HepG2 (cell line): ENCODE data around the gene HSF4. TPM values are rescaled to one million over a fixed set of nuclear protein-coding genes. Genes with fewer than 3 reads are reported as not detected.

ENCODE experiments used
- EEA1 ChIP-seq: sonication (generic); formaldehyde crosslinking; IDR thresholded peaks from 2 replicates; pipeline ENCODE4 v1.5.1; 2020; ENCODE audit warnings: mild to moderate bottlenecking, missing genetic modification reagents, borderline replicate concordance
- NONO ChIP-seq, 2 experiments: fragments of 450-650 bp in 1 of 2; sonication (generic) in 1 of 2; formaldehyde crosslinking in 1 of 2; IDR thresholded peaks in 1 of 2; conservative IDR thresholded peaks in 1 of 2; 2 replicates each; pipeline versions ENCODE4 v1.6.1 to v1.8.0; 2017 to 2022; ENCODE audit warnings: mild to moderate bottlenecking in 1 of 2, missing genetic modification reagents in 1 of 2, moderate library complexity in 1 of 2
- PHB2 ChIP-seq: fragments of 450-650 bp; IDR thresholded peaks from 2 replicates; pipeline ENCODE4 v1.6.1; 2018; ENCODE audit not compliant: partially characterized antibody
- TFE3 ChIP-seq: IDR thresholded peaks from 2 replicates; pipeline ENCODE4 v1.6.1; 2016
- U2AF1 ChIP-seq: fragments of 200-400 bp; formaldehyde crosslinking; optimal IDR thresholded peaks from 2 replicates; pipeline ENCODE3; 2017; ENCODE audit warnings: mild to moderate bottlenecking, low read depth, low read length
- ZBTB49 ChIP-seq: sonication (generic); formaldehyde crosslinking; IDR thresholded peaks from 2 replicates; pipeline ENCODE4 v1.4.0; 2020; ENCODE audit warnings: missing genetic modification reagents, borderline replicate concordance
- ZNF24 ChIP-seq: fragments of 450-650 bp; IDR thresholded peaks from 2 replicates; pipeline ENCODE4 v1.6.1; 2017; ENCODE audit warnings: antibody characterized with exemption, mild to moderate bottlenecking
- ZNF33B ChIP-seq: sonication (generic); formaldehyde crosslinking; IDR thresholded peaks from 2 replicates; pipeline ENCODE4 v1.5.1; 2020; ENCODE audit warnings: mild to moderate bottlenecking, missing genetic modification reagents
- ZNF556 ChIP-seq: sonication (generic); formaldehyde crosslinking; IDR thresholded peaks from 2 replicates; pipeline ENCODE4 v1.4.0; 2020; ENCODE audit warnings: mild to moderate bottlenecking, missing genetic modification reagents, borderline replicate concordance
- ZNF609 ChIP-seq: sonication (generic); formaldehyde crosslinking; IDR thresholded peaks from 2 replicates; pipeline ENCODE4 v1.4.0; 2020; ENCODE audit warnings: mild to moderate bottlenecking, missing genetic modification reagents, borderline replicate concordance
- ZNF619 ChIP-seq: sonication (generic); formaldehyde crosslinking; IDR thresholded peaks from 2 replicates; pipeline ENCODE4 v1.4.0; 2020; ENCODE audit warnings: mild to moderate bottlenecking, missing genetic modification reagents
- ZNF629 ChIP-seq: sonication (generic); formaldehyde crosslinking; conservative IDR thresholded peaks from 2 replicates; pipeline ENCODE4 v1.5.0; 2020; ENCODE audit warnings: missing genetic modification reagents
- ZSCAN29 ChIP-seq: sonication (generic); formaldehyde crosslinking; conservative IDR thresholded peaks from 2 replicates; pipeline ENCODE4 v1.4.0; 2020; ENCODE audit warnings: mild to moderate bottlenecking, missing genetic modification reagents
- polyA plus RNA-seq, 8 experiments: library from polyadenylated mRNA; depleted of rRNA in 3 of 8; stranded (reverse) in 7 of 8; unstranded in 1 of 8; fragments of >200 nt; fragmentation: Illumina TruSeq in 4 of 8; extraction: Trizol in 4 of 8; gene quantifications; 2 replicates each; pipeline versions ENCODE4 v1.2.1 to v1.2.3, GENCODE V29; 2011 to 2016; ENCODE audit warnings: low read depth in 4 of 8, missing spikeins in 1 of 8, mixed read lengths in 1 of 8; ENCODE audit not compliant: insufficient read depth in 1 of 8
- total RNA-seq, 5 experiments: library from RNA; depleted of rRNA; stranded (reverse); fragments of >200 nt; fragmentation: Illumina TruSeq; extraction: Trizol; gene quantifications; 2 replicates each; pipeline ENCODE4 v1.2.3, GENCODE V29; 2016; ENCODE audit warnings: low read depth in 1 of 5
- TF ChIP-seq, protein P1 (sequence below): fragments of 450-650 bp; IDR thresholded peaks from 2 replicates; pipeline ENCODE4 v1.6.1; 2017; ENCODE audit warnings: mild to moderate bottlenecking

Gene HSF4
- total and polyA plus RNA-seq, 2 of the 13 experiments (the other 11 are each of a cell fraction or from before 2014, with no cell fraction given), result 3.5 to 16.9 TPM

DNA sequence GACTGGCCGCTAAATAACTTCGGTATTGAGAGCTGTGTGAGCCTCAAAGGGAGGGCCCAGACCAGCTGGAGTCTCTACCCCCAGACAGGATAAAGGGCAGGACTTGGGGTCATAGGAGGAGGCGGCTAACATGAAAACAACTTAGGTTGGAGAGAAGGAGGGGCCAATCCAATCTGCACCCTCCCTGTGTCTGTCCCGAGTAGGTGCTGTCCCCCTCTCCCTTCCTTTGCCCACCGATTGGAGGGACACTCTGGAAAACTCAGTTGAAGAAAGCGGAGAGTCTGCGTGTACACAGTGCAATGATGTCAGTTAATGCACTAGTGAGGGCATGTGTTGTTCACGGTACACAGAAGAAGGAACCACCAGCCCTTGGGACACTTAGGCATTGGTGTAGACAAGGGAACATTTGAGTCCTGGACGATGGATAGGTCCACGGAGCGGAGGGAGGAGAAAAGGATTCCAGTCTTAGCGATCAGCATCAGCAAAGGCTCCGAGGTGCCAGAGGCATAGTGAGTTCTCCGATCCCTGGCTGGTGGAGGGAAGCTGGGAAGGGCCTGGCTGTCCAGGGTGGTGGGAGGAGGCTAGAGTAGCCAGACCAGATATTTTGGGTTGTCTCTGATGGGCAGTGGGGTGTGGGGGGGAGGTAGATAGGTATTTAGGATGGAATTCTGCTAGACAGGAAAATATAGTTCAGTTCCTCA, 6.6 kb downstream of the HSF4 start (continued):
- TF ChIP-seq ZNF619 (CRISPR knock-in tag) (0 out of 2 replicates have a peak, but pooled peaks have one; percentile 1), EEA1 (CRISPR knock-in tag) (no peak), ZNF556 (CRISPR knock-in tag) (0 out of 2 replicates have a peak, but pooled peaks have one; percentile 75), U2AF1 (no peak), ZBTB49 (no peak; the same call in 1 of the 2 replicates), ZSCAN29 (0 out of 2 replicates have a peak, but pooled peaks have one; percentile 48), ZNF609 (peak; percentile 69), NONO (IDR thresholded peaks at IDR 0.05) (no peak), NONO (CRISPR knock-in tag; conservative IDR thresholded peaks at IDR 0.05) (0 out of 2 replicates have a peak, but pooled peaks have one; percentile 16), TFE3 (CRISPR knock-in tag) (no peak), ZNF33B (no peak), ZNF629 (CRISPR knock-in tag) (no peak), ZNF24 (no peak), PHB2 (no peak)
- TF ChIP-seq, protein P1, sequence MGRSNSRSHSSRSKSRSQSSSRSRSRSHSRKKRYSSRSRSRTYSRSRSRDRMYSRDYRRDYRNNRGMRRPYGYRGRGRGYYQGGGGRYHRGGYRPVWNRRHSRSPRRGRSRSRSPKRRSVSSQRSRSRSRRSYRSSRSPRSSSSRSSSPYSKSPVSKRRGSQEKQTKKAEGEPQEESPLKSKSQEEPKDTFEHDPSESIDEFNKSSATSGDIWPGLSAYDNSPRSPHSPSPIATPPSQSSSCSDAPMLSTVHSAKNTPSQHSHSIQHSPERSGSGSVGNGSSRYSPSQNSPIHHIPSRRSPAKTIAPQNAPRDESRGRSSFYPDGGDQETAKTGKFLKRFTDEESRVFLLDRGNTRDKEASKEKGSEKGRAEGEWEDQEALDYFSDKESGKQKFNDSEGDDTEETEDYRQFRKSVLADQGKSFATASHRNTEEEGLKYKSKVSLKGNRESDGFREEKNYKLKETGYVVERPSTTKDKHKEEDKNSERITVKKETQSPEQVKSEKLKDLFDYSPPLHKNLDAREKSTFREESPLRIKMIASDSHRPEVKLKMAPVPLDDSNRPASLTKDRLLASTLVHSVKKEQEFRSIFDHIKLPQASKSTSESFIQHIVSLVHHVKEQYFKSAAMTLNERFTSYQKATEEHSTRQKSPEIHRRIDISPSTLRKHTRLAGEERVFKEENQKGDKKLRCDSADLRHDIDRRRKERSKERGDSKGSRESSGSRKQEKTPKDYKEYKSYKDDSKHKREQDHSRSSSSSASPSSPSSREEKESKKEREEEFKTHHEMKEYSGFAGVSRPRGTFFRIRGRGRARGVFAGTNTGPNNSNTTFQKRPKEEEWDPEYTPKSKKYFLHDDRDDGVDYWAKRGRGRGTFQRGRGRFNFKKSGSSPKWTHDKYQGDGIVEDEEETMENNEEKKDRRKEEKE, result no peak
